SK-N-MC (cell line): Measurements from ENCODE around the gene ZEB2.
A peak's percentile ranks its signal among the peaks of the same experiment; 100 is the strongest.

Experiments used
- DNase-seq: peaks from one replicate; pipeline ENCODE4 v3.0.0-alpha.2; 2011; ENCODE audit warnings: low read depth, low spot score
- H3K27ac ChIP-seq: fragments of 200-600 bp; sonication (generic); 2 replicates; pipeline ENCODE4 v1.5.1; 2016; ENCODE audit warnings: mixed run types
- H3K36me3 ChIP-seq: fragments of 200-600 bp; sonication (generic); 2 replicates; pipeline ENCODE4 v1.6.1; 2017; ENCODE audit warnings: antibody characterized with exemption, low read length, mixed read lengths; ENCODE audit not compliant: insufficient read depth
- H3K4me3 ChIP-seq: fragments of 200-600 bp; sonication (generic); 2 replicates; pipeline ENCODE4 v1.5.1; 2016
- H3K9ac ChIP-seq: fragments of 200-600 bp; sonication (generic); 2 replicates; pipeline ENCODE4 v1.8.0; 2017; ENCODE audit warnings: mixed run types, mixed read lengths; ENCODE audit not compliant: insufficient read length
- H3K9me3 ChIP-seq: fragments of 200-600 bp; sonication (generic); 2 replicates; pipeline ENCODE4 v1.6.1; 2017; ENCODE audit warnings: low read depth, mild to moderate bottlenecking, antibody characterized with exemption, low read length, moderate library complexity, mixed read lengths
- EZH2 ChIP-seq: fragments of 200-600 bp; sonication (generic); IDR thresholded peaks from one replicate; pipeline ENCODE4 v1.6.1; 2017; ENCODE audit warnings: antibody characterized with exemption
- FOXP2 ChIP-seq: optimal IDR thresholded peaks from 2 replicates; pipeline ENCODE3; 2011; ENCODE audit warnings: mild to moderate bottlenecking, moderate library complexity; ENCODE audit not compliant: insufficient read depth; ENCODE audit errors: extremely low read length, control extremely low read depth
- POLR2AphosphoS5 ChIP-seq: IDR thresholded peaks from 2 replicates; pipeline ENCODE4 v1.6.1; 2012; ENCODE audit warnings: mild to moderate bottlenecking, low read depth, low read length, borderline replicate concordance

ZEB2 gene

DNA sequence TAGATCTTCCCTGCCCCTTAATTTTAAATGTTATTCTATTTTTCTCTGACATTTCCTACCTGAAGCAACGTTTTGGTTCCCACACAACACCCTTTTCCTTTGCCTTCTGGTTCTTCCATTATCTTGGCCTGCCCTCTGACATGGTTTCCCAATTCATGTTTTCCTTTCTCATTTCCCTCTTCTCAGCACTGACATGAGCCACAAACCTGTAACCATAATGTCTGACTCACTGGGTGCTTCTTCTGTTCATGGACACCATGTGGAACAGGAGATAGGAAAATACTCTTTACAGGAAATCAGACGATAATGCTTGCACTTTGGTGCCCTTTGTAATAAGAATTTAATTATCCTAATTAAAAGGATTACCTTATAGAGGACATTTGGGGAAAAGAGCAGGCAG is 142.0 kb downstream of the ZEB2 start:
- DNase-seq: no peak
- H3K4me3 ChIP-seq: no peak overlapping the region
- H3K9me3 ChIP-seq: no peaks in the 10 kb centered on the region
- H3K9ac ChIP-seq: no peak overlapping the region
- TF ChIP-seq POLR2AphosphoS5: no peak
- TF ChIP-seq EZH2: no peak
- no peak for TF ChIP-seq FOXP2
- H3K36me3 ChIP-seq: no peaks in the 10 kb centered on the region
- no peak overlapping the region for H3K27ac ChIP-seq

DNA sequence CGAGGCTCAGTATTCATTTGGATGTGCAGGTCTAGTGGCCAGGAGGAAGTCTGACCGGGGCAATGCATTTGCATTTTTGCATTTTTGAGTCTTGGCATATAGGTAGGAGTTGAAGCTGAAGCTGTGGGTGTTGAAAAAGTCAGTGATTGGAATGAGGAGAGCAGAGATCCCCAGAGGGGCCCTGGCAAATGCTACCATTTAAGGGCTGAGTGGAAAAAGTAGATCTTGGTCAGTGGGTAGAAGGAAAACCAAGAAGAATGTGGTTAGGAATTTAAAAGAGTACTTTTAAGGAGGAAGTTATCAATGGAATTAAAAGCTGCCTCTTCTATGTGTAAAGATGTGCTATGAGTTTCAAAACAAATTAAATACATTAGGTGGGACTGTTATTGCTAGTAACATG is 143.0 kb downstream of the ZEB2 start:
- H3K36me3 ChIP-seq: no peaks in the 10 kb centered on the region
- no peak for TF ChIP-seq EZH2
- no peak for TF ChIP-seq POLR2AphosphoS5
- no peak for TF ChIP-seq FOXP2
- no peak for DNase-seq
- H3K9ac ChIP-seq: no peak overlapping the region
- H3K4me3 ChIP-seq: no peak overlapping the region
- H3K9me3 ChIP-seq: no peaks in the 10 kb centered on the region
- no peak overlapping the region for H3K27ac ChIP-seq

GRCh38 chr2:144376460-144376859 is 143.5 kb downstream of the ZEB2 start:
- H3K27ac ChIP-seq: no peak overlapping the region
- no peaks in the 10 kb centered on the region for H3K9me3 ChIP-seq
- no peak for DNase-seq
- H3K4me3 ChIP-seq: no peak overlapping the region
- H3K9ac ChIP-seq: no peak overlapping the region
- no peak for TF ChIP-seq EZH2
- TF ChIP-seq FOXP2: no peak
- no peak for TF ChIP-seq POLR2AphosphoS5
- no peaks in the 10 kb centered on the region for H3K36me3 ChIP-seq

DNA sequence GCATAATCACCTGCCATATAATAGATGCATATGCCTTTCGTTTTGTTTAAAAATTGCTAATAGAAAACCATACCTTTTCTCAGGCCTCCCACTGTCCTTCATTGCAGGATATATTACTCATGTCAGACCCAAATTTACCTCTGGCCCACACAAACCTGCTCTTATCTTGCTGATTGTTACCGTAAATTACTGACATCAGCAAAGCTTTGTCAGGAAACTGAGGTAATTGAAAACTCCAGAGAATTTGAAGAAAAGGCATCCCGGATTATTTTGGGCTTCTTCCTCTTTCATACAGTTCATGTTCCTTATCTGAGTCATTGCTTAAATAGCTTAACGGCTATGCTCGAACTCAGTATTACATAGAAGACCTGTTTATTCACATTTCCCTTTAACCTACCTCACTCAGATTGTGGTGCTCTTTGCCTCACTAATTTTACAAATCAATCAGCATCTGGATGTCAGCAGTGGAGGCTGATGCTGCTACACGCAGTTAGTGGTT is 145.7 kb downstream of the ZEB2 start:
- Histone ChIP-seq H3K36me3 (no peaks in the 10 kb centered on the region), H3K27ac (no peak overlapping the region), H3K9ac (no peak overlapping the region), H3K9me3 (no peaks in the 10 kb centered on the region), H3K4me3 (no peak overlapping the region)
- DNase-seq: no peak
- no peak for TF ChIP-seq POLR2AphosphoS5
- TF ChIP-seq EZH2: no peak
- no peak for TF ChIP-seq FOXP2

DNA sequence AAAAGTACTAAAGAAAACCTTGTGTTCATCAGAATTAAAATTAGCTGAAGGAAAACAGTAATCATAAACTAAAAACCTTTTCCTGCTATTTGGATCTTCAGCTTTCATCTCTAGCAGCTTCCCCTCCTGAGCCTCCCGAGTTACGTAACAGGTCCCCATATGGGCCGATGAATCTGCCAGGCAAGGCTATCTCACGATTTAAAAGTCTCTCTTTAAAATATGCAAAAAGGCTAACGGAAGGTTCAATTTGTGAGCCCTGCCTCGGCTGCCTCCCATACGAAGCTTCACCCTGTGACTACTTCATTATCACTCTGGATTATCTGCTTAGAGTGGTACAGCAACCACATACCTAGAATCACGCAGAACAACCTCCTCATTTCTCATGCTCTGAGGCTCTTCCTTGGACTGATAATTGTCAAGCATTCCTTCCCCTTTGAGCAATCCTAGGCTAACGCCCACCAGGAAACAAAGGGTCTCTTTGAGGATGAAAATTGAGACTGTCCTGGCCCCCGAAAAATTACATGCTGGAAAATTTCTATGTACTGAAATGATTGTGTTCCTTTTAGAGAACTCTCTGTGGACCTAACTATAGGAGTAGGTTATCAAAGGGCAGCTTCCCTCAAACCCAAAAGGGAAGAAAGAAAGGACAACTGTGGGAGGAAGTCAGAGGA is 147.4 kb downstream of the ZEB2 start:
- H3K9ac ChIP-seq: peak overlapping the region; percentile 54
- no peak for DNase-seq
- peak overlapping the region; percentile 83 for H3K27ac ChIP-seq
- no peaks in the 10 kb centered on the region for H3K9me3 ChIP-seq
- peak overlapping the region; percentile 64 for H3K4me3 ChIP-seq
- no peak for TF ChIP-seq FOXP2
- peak; percentile 14; the same call in 1 of the 2 replicates for TF ChIP-seq POLR2AphosphoS5
- H3K36me3 ChIP-seq: no peaks in the 10 kb centered on the region

GRCh38 chr2:144370937-144371584 is 148.9 kb downstream of the ZEB2 start:
- Histone ChIP-seq H3K9me3 (no peaks in the 10 kb centered on the region), H3K36me3 (no peaks in the 10 kb centered on the region), H3K27ac (peak overlapping the region; percentile 83), H3K9ac (peak overlapping the region; percentile 19), H3K4me3 (peak overlapping the region; percentile 44)
- TF ChIP-seq EZH2 (no peak), POLR2AphosphoS5 (peak; percentile 25; the same call in 1 of the 2 replicates), FOXP2 (no peak)
- DNase-seq: no peak

DNA sequence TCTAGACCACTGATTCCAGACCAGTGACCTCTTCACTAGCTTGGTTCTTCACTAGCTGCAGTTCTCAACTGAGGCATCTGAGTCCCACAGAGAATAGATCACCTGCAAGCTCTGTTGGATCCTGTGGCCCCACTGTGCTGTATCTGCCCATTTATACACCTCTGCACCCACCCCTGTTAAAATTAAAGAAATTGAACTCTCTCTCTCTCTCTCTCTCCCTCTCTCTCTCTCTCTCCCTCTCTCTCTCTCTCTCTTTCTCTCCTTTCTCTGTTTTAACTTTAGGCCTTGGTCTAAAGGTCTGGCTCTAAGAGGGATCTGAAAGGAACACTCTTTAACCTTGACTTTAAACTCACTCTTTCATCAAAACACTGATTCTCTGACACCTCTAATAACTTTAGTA is 150.5 kb downstream of the ZEB2 start:
- no peaks in the 10 kb centered on the region for H3K36me3 ChIP-seq
- H3K27ac ChIP-seq: 0 out of 2 replicates have a peak overlapping the region, but pooled peaks have one; percentile 32
- no peaks in the 10 kb centered on the region for H3K9me3 ChIP-seq
- no peak for TF ChIP-seq FOXP2
- TF ChIP-seq POLR2AphosphoS5: no peak
- TF ChIP-seq EZH2: no peak
- no peak for DNase-seq
- no peak overlapping the region for H3K4me3 ChIP-seq
- no peak overlapping the region for H3K9ac ChIP-seq

DNA sequence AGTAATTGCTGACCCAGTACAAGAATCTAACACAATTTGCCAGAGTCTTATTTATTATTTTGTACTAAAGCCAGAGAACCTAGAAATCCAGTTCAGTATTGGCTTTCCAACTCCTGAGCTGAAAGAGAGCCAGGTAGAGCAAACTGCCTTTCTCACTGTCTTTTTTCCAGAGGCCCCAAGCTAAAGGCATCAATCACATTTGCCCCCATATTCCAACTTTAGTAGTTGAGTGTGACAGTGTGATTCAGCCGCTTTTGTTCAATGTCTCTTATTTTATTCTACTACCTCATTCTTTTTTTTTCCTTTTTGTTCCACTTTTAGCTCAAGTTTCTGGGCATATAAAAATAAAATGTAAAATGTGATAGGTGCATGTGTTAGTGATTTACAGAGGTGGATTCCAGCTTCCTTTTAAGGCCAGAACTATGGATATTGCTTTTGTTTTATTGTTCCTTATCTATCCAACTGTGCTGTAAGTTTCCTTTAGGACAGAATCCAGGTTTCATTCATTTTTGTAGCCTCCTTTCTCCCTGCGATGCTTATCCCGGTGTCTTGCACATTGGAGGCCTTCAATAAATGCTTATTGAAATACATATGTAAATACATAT is 153.0 kb downstream of the ZEB2 start:
- Histone ChIP-seq H3K9ac (no peak overlapping the region), H3K27ac (0 out of 2 replicates have a peak overlapping the region, but pooled peaks have one; percentile 22), H3K4me3 (no peak overlapping the region), H3K36me3 (no peaks in the 10 kb centered on the region), H3K9me3 (no peaks in the 10 kb centered on the region)
- no peak for DNase-seq
- TF ChIP-seq POLR2AphosphoS5 (no peak), EZH2 (no peak), FOXP2 (no peak)
